Neural cell (in vitro differentiated cells): ENCODE results near the gene EFCAB6.

Experiments used
- CTCF ChIP-seq: fragments of 450-650 bp; IDR thresholded peaks from 2 replicates; pipeline ENCODE4 v1.5.1; 2014; ENCODE audit warnings: antibody characterized with exemption, mild to moderate bottlenecking, moderate library complexity; ENCODE audit not compliant: poor library complexity, severe bottlenecking
- REST ChIP-seq: IDR thresholded peaks from 2 replicates; pipeline ENCODE4 v1.6.1; 2012; ENCODE audit warnings: borderline replicate concordance

- TF ChIP-seq CTCF (no peak), REST (no peak)
Measured at GRCh38 chr22:43652845-43653244, 159.3 kb downstream of the EFCAB6 start.
